ENCODE results near the gene SVIL.
"Not testable (repeated sequence)": the region's sequence is repeated elsewhere in the genome, so short reads cannot be mapped to it uniquely, and the experiment has no call there.

Gene SVIL

GRCh38 chr10:29595146-29595545 lies 39.6 kb downstream of the SVIL start:
- Mint-ChIP-seq H3K4me3 (no peak overlapping the region), H3K27ac (no peak overlapping the region), H3K9me3 (no peaks in the 10 kb centered on the region), H3K4me1 (peaks cover 0 to 8% of the 10 kb centered on the region in 2 donors), H3K27me3 (peaks cover 0 to 1% of the 10 kb centered on the region in 2 donors), H3K36me3 (no peaks in the 10 kb centered on the region)
- ATAC-seq (replicated peaks) (no peak), DNase-seq (no peak)

DNA sequence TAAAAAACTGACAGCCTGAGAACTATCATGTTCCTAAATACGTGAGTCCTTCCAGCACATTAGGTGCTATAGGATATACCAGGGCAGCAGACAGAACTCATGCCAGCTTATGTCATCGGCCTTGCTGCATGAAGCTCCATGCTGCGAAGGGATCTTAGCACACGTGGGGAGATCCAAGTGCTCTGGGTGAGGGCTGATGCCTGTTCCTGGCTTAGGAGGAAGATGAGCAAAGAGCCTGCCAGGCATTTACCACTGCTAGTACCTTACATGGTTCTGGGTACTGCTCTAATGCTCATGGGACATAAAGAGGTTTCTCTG lies 43.2 kb downstream of the SVIL start:
- no peak for ATAC-seq (replicated peaks)
- DNase-seq: no peak
- Mint-ChIP-seq H3K9me3 (no peaks in the 10 kb centered on the region), H3K27ac (no peak overlapping the region), H3K4me3 (no peak overlapping the region), H3K4me1 (peaks cover 0 to 11% of the 10 kb centered on the region in 2 donors), H3K36me3 (no peaks in the 10 kb centered on the region), H3K27me3 (peaks cover 0 to 3% of the 10 kb centered on the region in 2 donors)

- peaks cover 0 to 11% of the 10 kb centered on the region in 2 donors for H3K4me1 Mint-ChIP-seq
- no peak for ATAC-seq (replicated peaks)
- no peak overlapping the region for H3K27ac Mint-ChIP-seq
- H3K36me3 Mint-ChIP-seq: no peaks in the 10 kb centered on the region
- H3K27me3 Mint-ChIP-seq: peaks cover 0 to 3% of the 10 kb centered on the region in 2 donors
- peaks cover 0 to 2% of the 10 kb centered on the region in 2 donors for H3K9me3 Mint-ChIP-seq
- DNase-seq: no peak
- H3K4me3 Mint-ChIP-seq: no peak overlapping the region
Measured at GRCh38 chr10:29590915-29591650, 43.7 kb downstream of the SVIL start.

GRCh38 chr10:29588629-29589421 lies 45.9 kb downstream of the SVIL start:
- Mint-ChIP-seq H3K4me3 (no peak overlapping the region), H3K36me3 (no peaks in the 10 kb centered on the region), H3K27ac (no peak overlapping the region), H3K4me1 (peaks cover 0 to 11% of the 10 kb centered on the region in 2 donors), H3K27me3 (peaks cover 0 to 3% of the 10 kb centered on the region in 2 donors), H3K9me3 (peaks cover 0 to 2% of the 10 kb centered on the region in 2 donors)
- ATAC-seq (replicated peaks) (no peak), DNase-seq (no peak)

DNA sequence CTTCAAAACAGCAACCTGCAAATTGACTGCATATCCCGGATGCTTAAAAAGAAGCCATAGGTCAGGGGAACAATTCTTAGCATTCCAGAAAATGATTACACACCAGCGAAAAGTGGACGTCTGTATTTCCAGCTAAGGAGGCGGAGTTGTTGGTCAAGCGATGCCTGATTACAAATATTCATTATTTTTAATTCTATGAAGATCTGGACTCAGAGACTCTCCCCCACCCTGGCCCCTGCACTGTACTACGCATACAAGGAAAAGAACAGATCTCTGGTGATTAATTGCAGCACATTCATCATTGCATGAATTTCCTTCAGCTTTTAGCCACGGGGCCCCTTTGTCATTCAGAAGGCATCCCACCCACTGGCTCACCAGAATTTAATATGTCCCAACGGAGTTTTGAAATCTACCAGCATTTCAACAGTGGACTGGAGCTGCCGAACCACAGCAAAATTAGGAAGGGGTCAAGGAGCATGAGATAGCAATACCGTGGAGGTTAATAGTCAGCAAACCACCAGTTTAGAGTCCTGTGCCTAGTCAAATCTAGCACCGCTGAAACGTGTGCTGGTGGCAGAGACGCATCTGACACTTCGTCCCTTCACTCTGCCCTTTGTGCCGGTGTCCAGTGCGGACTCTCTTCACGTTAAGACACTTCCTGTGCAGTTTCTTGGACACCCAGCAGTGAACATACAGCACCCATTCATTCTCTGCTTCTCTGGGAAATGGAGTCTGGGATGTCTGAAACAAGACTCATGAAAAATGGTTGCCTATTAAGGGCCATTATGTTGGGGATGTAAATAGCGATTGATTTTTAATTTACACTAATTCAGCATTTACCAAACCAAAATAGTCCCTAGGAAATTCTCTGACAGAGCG lies 46.8 kb downstream of the SVIL start:
- not testable (repeated sequence) for H3K36me3 Mint-ChIP-seq; H3K9me3 Mint-ChIP-seq; H3K27me3 Mint-ChIP-seq; ATAC-seq (replicated peaks); H3K27ac Mint-ChIP-seq; H3K4me3 Mint-ChIP-seq; DNase-seq
- peaks cover 0 to 11% of the 10 kb centered on the region in 2 donors for H3K4me1 Mint-ChIP-seq

DNA sequence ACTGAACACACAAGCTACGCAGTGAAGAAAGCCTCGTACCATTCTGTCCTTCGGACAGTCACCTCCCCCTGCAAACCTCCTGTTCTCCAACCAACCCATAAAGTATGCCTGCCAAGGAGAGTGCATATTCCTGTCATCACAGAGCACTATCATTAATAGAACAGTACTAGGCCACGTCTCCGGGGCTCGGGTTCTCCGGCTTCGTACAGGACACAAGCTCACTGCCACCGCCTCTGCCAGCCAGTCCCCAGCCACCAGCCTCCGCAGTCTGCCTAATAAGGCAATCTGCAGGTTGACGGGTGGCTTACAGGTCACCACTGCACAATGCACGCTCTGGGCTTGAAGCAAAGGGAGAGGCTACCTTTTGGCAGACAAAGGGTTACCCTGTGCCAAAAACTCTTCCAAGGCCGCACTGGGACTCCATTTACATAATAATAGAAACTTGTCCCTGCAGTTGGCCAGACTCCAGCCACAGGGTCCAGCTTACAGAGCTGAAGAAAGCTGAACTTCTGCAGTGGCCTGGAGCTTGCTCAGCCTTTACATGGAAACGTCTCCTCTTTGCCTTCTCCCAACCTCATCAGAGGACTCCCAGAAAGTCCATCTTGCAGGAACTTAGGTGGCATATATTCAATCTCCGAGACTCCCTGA lies 47.5 kb downstream of the SVIL start:
- not testable (repeated sequence) for H3K36me3 Mint-ChIP-seq; DNase-seq; H3K27ac Mint-ChIP-seq; H3K4me3 Mint-ChIP-seq; ATAC-seq (replicated peaks); H3K9me3 Mint-ChIP-seq; H3K27me3 Mint-ChIP-seq
- H3K4me1 Mint-ChIP-seq: peaks cover 0 to 11% of the 10 kb centered on the region in 2 donors

DNA sequence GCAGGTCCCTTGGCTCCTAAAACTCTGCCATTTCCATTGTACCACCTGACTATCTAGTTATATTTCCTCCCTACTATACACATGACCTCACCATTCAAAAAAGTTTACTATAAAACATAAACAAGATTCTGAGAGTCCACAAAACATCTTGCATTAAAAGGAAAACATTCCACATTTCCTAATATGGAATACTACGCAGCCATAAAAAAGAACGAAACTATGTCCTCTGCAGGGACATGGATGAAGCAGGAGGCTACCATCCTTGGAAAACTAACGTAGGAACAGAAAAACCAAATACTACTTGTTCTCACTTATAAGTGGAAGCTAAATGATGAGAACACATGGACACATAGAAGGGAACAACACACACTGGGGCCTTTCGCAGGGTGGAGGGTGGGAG lies 48.3 kb downstream of the SVIL start:
- no peak overlapping the region for H3K4me3 Mint-ChIP-seq
- H3K27me3 Mint-ChIP-seq: peaks cover 0 to 3% of the 10 kb centered on the region in 2 donors
- no peak overlapping the region for H3K27ac Mint-ChIP-seq
- DNase-seq (no peak), ATAC-seq (replicated peaks) (no peak)
- H3K4me1 Mint-ChIP-seq: peaks cover 0 to 11% of the 10 kb centered on the region in 2 donors
- no peaks in the 10 kb centered on the region for H3K36me3 Mint-ChIP-seq
- peaks cover 0 to 2% of the 10 kb centered on the region in 2 donors for H3K9me3 Mint-ChIP-seq

GRCh38 chr10:29585488-29585976 lies 49.2 kb downstream of the SVIL start:
- Mint-ChIP-seq H3K4me1 (peaks cover 0 to 7% of the 10 kb centered on the region in 2 donors), H3K27me3 (peaks cover 0 to 3% of the 10 kb centered on the region in 2 donors), H3K9me3 (peaks cover 0 to 2% of the 10 kb centered on the region in 2 donors), H3K27ac (no peak overlapping the region), H3K4me3 (no peak overlapping the region), H3K36me3 (no peaks in the 10 kb centered on the region)
- ATAC-seq (replicated peaks) (no peak), DNase-seq (no peak)

- Mint-ChIP-seq H3K9me3 (peaks cover 0 to 2% of the 10 kb centered on the region in 2 donors), H3K4me1 (no peaks in the 10 kb centered on the region), H3K36me3 (no peaks in the 10 kb centered on the region), H3K27me3 (no peaks in the 10 kb centered on the region), H3K27ac (no peak overlapping the region), H3K4me3 (no peak overlapping the region)
- no peak for ATAC-seq (replicated peaks)
- DNase-seq: no peak
Measured at GRCh38 chr10:29584436-29584835, 50.3 kb downstream of the SVIL start.

- ATAC-seq (replicated peaks) (no peak), DNase-seq (no peak)
- H3K27me3 Mint-ChIP-seq: no peaks in the 10 kb centered on the region
- no peak overlapping the region for H3K4me3 Mint-ChIP-seq
- H3K9me3 Mint-ChIP-seq: peaks cover 0 to 2% of the 10 kb centered on the region in 2 donors
- no peak overlapping the region for H3K27ac Mint-ChIP-seq
- no peaks in the 10 kb centered on the region for H3K4me1 Mint-ChIP-seq
- no peaks in the 10 kb centered on the region for H3K36me3 Mint-ChIP-seq
Measured at GRCh38 chr10:29583674-29584073, 51.1 kb downstream of the SVIL start.

DNA sequence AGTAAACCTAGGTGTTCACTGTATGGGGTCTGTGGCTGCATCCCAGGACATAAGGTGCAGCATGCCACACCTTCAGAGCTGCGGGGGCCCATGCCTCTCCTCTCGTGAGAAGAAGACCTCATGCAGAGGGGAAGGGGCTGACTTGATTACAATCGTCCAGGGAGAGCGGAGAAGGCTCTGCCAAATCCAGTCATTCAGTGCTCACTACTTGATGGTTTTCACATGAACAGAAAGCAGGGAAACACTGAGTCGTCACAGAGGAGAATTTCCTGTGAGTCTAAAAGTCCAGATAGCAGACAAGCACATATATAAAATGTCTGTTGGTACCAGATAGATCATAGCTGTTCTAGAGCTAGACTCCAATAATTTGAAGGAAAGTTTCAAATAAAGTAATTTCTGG lies 52.0 kb downstream of the SVIL start:
- not testable (repeated sequence) for H3K27ac Mint-ChIP-seq; H3K4me1 Mint-ChIP-seq; ATAC-seq (replicated peaks); H3K4me3 Mint-ChIP-seq; DNase-seq; H3K9me3 Mint-ChIP-seq; H3K27me3 Mint-ChIP-seq; H3K36me3 Mint-ChIP-seq

DNA sequence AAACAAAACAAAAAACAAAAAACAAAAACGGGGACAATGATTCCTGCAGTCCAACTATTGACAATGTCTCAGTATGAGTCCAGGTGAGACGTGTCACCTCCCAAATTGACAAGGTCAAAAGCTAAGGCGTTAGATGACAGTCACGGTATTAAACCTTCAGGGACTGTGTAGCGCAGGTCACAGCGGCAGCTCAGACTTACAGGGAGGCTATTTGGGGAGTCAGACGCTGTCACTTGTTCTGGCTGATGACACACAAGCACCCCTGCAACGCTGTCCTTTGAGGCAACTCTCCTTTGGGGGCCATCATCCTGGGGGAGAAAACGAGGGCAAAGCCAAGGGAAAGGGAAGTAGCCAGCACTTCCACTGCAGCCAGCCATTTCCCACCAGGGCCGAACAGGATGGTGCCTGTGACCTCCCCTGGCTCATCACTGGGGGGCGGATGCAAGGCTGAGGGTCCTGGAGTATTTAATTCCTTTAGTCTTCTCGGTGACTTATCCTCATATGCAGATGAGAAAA lies 55.3 kb downstream of the SVIL start:
- no peak overlapping the region for H3K27ac Mint-ChIP-seq
- no peak for DNase-seq
- no peak overlapping the region for H3K4me3 Mint-ChIP-seq
- no peak for ATAC-seq (replicated peaks)
- H3K9me3 Mint-ChIP-seq: no peaks in the 10 kb centered on the region
- H3K4me1 Mint-ChIP-seq: no peaks in the 10 kb centered on the region
- H3K27me3 Mint-ChIP-seq: no peaks in the 10 kb centered on the region
- H3K36me3 Mint-ChIP-seq: no peaks in the 10 kb centered on the region

DNA sequence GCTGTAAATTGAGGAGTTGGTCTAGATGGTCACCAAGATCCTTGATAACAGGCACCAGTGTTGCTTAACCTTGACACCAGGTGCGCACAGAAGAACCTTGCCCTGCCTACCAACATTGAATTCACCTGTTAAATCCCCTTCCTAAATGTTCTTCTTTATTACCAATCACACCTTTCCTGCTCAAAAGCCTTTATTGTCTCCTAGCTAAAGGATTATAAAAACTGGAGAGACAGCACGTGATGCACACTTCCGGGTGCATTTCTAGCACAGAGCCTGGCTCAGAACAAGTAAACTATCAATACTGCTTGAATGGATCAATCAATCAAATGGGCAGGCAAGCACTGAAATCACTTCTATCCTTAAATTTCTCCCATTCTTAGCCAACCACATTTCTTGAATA lies 56.3 kb downstream of the SVIL start:
- Mint-ChIP-seq H3K27ac (no peak overlapping the region), H3K9me3 (no peaks in the 10 kb centered on the region), H3K36me3 (no peaks in the 10 kb centered on the region), H3K27me3 (no peaks in the 10 kb centered on the region), H3K4me1 (no peaks in the 10 kb centered on the region), H3K4me3 (no peak overlapping the region)
- DNase-seq: no peak
- ATAC-seq (replicated peaks): no peak

DNA sequence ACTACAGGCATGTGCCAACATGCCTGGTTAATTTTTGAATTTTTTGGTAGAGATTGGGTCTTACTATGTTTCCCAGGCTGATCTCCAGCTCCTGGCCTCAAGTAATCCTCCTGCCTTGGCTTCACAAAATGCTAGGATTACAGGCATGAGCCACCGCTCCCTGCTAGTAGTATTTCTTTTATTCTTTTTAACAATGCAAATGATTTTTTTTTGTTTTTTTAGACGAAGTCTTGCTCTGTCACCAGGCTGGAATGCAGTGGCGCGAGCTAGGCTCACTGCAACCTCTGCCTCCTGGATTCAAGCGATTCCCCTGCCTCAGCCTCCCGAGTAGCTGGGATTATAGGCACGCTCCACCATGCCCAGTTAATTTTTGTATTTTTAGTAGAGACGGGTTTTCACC lies 58.1 kb downstream of the SVIL start:
- no peaks in the 10 kb centered on the region for H3K9me3 Mint-ChIP-seq
- no peak for DNase-seq
- no peak for ATAC-seq (replicated peaks)

More for the DNA sequence above, 58.1 kb downstream of the SVIL start:
- no peak overlapping the region for H3K27ac Mint-ChIP-seq
- peaks cover 0 to 2% of the 10 kb centered on the region in 2 donors for H3K36me3 Mint-ChIP-seq
- no peak overlapping the region for H3K4me3 Mint-ChIP-seq
- no peaks in the 10 kb centered on the region for H3K27me3 Mint-ChIP-seq
- H3K4me1 Mint-ChIP-seq: no peaks in the 10 kb centered on the region

All from stimulated activated naive B cell treated with anti-CD40 and anti-IgM and Interleukin-4, amounts not matched to agents 10 μg/mL and 1 μg/mL and 100 μg/mL, for 72 hours (primary cell).